Astrocyte (in vitro differentiated cells and primary cell): ENCODE data around the gene KCNJ4. TPM values are rescaled to one million over a fixed set of nuclear protein-coding genes. Genes with fewer than 3 reads are reported as not detected.

Experiments used
- DNase-seq: peaks from one replicate; pipeline ENCODE4 v3.0.0-alpha.2; 2010; ENCODE audit warnings: low read depth
- FAIRE-seq: peaks from 2 replicates; lab custom pipeline; 2011; peaks lifted over from hg19 to GRCh38; lab: Jason Lieb, UNC
- H2AFZ ChIP-seq: 2 replicates; pipeline ENCODE4 v1.6.0; 2012; ENCODE audit warnings: low read depth, low read length, inconsistent platforms
- H3K27ac ChIP-seq: 2 replicates; pipeline ENCODE4 v1.5.1; 2011; ENCODE audit warnings: low read depth, low read length, inconsistent platforms
- H3K27me3 ChIP-seq: 2 replicates; pipeline ENCODE4 v1.6.0; 2011; ENCODE audit warnings: low read length, inconsistent platforms; ENCODE audit not compliant: insufficient read depth
- H3K36me3 ChIP-seq: 2 replicates; pipeline ENCODE4 v1.5.1; 2011; ENCODE audit warnings: low read length, inconsistent platforms; ENCODE audit not compliant: insufficient read depth
- H3K4me1 ChIP-seq: 2 replicates; pipeline ENCODE4 v1.5.1; 2011; ENCODE audit warnings: low read length, inconsistent platforms; ENCODE audit not compliant: insufficient read depth
- H3K4me2 ChIP-seq: 2 replicates; pipeline ENCODE4 v1.6.0; 2012; ENCODE audit warnings: low read length, inconsistent platforms
- H3K4me3 ChIP-seq: 2 replicates; pipeline ENCODE4 v1.5.1; 2011; ENCODE audit warnings: low read depth, mild to moderate bottlenecking, low read length, inconsistent platforms; ENCODE audit not compliant: insufficient read depth
- H3K79me2 ChIP-seq: 2 replicates; pipeline ENCODE4 v1.6.0; 2012; ENCODE audit warnings: mild to moderate bottlenecking, low read length, inconsistent platforms; ENCODE audit not compliant: insufficient read depth
- H3K9ac ChIP-seq: 2 replicates; pipeline ENCODE4 v1.6.0; 2012; ENCODE audit warnings: mild to moderate bottlenecking, low read length, inconsistent platforms
- H3K9me3 ChIP-seq: 2 replicates; pipeline ENCODE4 v1.5.1; 2012; ENCODE audit warnings: low read depth, mild to moderate bottlenecking, low read length, inconsistent platforms; ENCODE audit not compliant: insufficient read depth
- H4K20me1 ChIP-seq: 2 replicates; pipeline ENCODE4 v1.6.0; 2012; ENCODE audit warnings: low read length, inconsistent platforms; ENCODE audit not compliant: insufficient read depth
- H3K27ac Mint-ChIP-seq: one replicate; pipeline ENCODE4 v1.8.0; 2021; ENCODE audit warnings: mild to moderate bottlenecking, mixed read lengths; ENCODE audit not compliant: unreplicated experiment
- H3K27me3 Mint-ChIP-seq: one replicate; pipeline ENCODE4 v1.8.0; 2021; ENCODE audit warnings: low read depth, mixed read lengths; ENCODE audit not compliant: unreplicated experiment
- H3K36me3 Mint-ChIP-seq: one replicate; pipeline ENCODE4 v1.8.0; 2021; ENCODE audit warnings: low read depth, mixed read lengths; ENCODE audit not compliant: unreplicated experiment
- H3K4me1 Mint-ChIP-seq: one replicate; pipeline ENCODE4 v1.8.0; 2021; ENCODE audit warnings: low read depth, mixed read lengths; ENCODE audit not compliant: unreplicated experiment
- H3K4me3 Mint-ChIP-seq: one replicate; pipeline ENCODE4 v1.8.0; 2021; ENCODE audit warnings: mild to moderate bottlenecking, moderate library complexity, mixed read lengths; ENCODE audit not compliant: unreplicated experiment
- H3K9me3 Mint-ChIP-seq: one replicate; pipeline ENCODE4 v1.8.0; 2021; ENCODE audit warnings: mild to moderate bottlenecking, mixed read lengths; ENCODE audit not compliant: unreplicated experiment
- CTCF ChIP-seq: IDR thresholded peaks from 2 replicates; pipeline ENCODE4 v1.5.1; 2011; ENCODE audit warnings: low read depth, mild to moderate bottlenecking, inconsistent platforms, low read length, moderate library complexity; ENCODE audit not compliant: insufficient read depth
- EZH2 ChIP-seq: IDR thresholded peaks from 2 replicates; pipeline ENCODE4 v1.6.1; 2012; ENCODE audit warnings: mild to moderate bottlenecking, low read length, inconsistent platforms; ENCODE audit not compliant: insufficient read depth
- total RNA-seq: library from RNA; stranded (reverse); gene quantifications from 2 replicates; pipeline ENCODE4 v1.2.1, GENCODE V29; 2021

KCNJ4 gene
- total RNA-seq, 1 donor from 2014 or later, result 0.30 TPM

- no peak for FAIRE-seq
- H3K79me2 ChIP-seq, result no peaks in the 10 kb centered on the region
- no peak overlapping the region for H3K27ac Mint-ChIP-seq
- H3K9me3 Mint-ChIP-seq, result no peaks in the 10 kb centered on the region
- H3K4me1 ChIP-seq, result peaks cover 7% of the 10 kb centered on the region
- H3K4me1 Mint-ChIP-seq, result peaks cover 3% of the 10 kb centered on the region
- no peak overlapping the region for H3K4me2 ChIP-seq
- H3K4me3 ChIP-seq, result no peak overlapping the region
- no peak overlapping the region for H2AFZ ChIP-seq
- H3K4me3 Mint-ChIP-seq, result peak overlapping the region; percentile 78
- DNase-seq, result no peak
- H3K27me3 ChIP-seq, result peaks cover 67% of the 10 kb centered on the region
- TF ChIP-seq EZH2 (no peak), CTCF (no peak)
- H3K9me3 ChIP-seq, result no peaks in the 10 kb centered on the region
- H3K36me3 ChIP-seq, result no peaks in the 10 kb centered on the region
- no peak overlapping the region for H3K9ac ChIP-seq
- H3K27me3 Mint-ChIP-seq, result peaks cover 69% of the 10 kb centered on the region
- peaks cover 13% of the 10 kb centered on the region for H4K20me1 ChIP-seq
- no peak overlapping the region for H3K27ac ChIP-seq
- H3K36me3 Mint-ChIP-seq, result no peaks in the 10 kb centered on the region
Observed at GRCh38 chr22:38456841-38457699, 2.1 kb upstream of the KCNJ4 start.

GRCh38 chr22:38456272-38456835 lies 1.4 kb upstream of the KCNJ4 start:
- DNase-seq (no peak), FAIRE-seq (no peak)
- peaks cover 69% of the 10 kb centered on the region for H3K27me3 Mint-ChIP-seq
- H3K4me1 Mint-ChIP-seq, result peaks cover 3% of the 10 kb centered on the region
- H4K20me1 ChIP-seq, result peaks cover 13% of the 10 kb centered on the region
- H3K9me3 ChIP-seq, result no peaks in the 10 kb centered on the region
- no peak overlapping the region for H3K4me3 ChIP-seq
- no peak overlapping the region for H3K27ac Mint-ChIP-seq
- no peaks in the 10 kb centered on the region for H3K79me2 ChIP-seq
- no peak for TF ChIP-seq CTCF
- no peak for TF ChIP-seq EZH2
- H3K4me3 Mint-ChIP-seq, result peak overlapping the region; percentile 78
- H3K27ac ChIP-seq, result no peak overlapping the region
- H3K4me2 ChIP-seq, result peak overlapping the region; percentile 79
- H2AFZ ChIP-seq, result no peak overlapping the region
- no peaks in the 10 kb centered on the region for H3K36me3 ChIP-seq
- H3K4me1 ChIP-seq, result peaks cover 7% of the 10 kb centered on the region
- H3K27me3 ChIP-seq, result peaks cover 73% of the 10 kb centered on the region
- H3K36me3 Mint-ChIP-seq, result no peaks in the 10 kb centered on the region
- no peaks in the 10 kb centered on the region for H3K9me3 Mint-ChIP-seq
- H3K9ac ChIP-seq, result no peak overlapping the region
